ENCODE data around the gene ERGIC1. TPM values are rescaled to one million over a fixed set of nuclear protein-coding genes. Genes with fewer than 3 reads are reported as not detected.

The ERGIC1 gene
- total and polyA plus RNA-seq, 2 experiments from 2014 or later: 25.2 to 92.2 TPM

- Mint-ChIP-seq H3K4me3 (no peak overlapping the region), H3K27me3 (ENCODE audit: insufficient read depth, low read depth, poor library complexity) (peaks cover 2% of the 10 kb centered on the region), H3K27ac (no peak overlapping the region), H3K4me1 (no peaks in the 10 kb centered on the region), H3K9me3 (no peaks in the 10 kb centered on the region), H3K36me3 (ENCODE audit: low read depth) (peaks cover 4% of the 10 kb centered on the region; the same call in 2 of the 3 replicates)
- H3F3A ChIP-seq (replicated peaks; ENCODE audit: low read depth): no peaks in the 10 kb centered on the region
- DNase-seq (ENCODE audit: low spot score): no peak
- H3K79me2 ChIP-seq (replicated peaks; ENCODE audit: insufficient read depth): no peaks in the 10 kb centered on the region
- no peaks in the 10 kb centered on the region for H4K20me1 ChIP-seq (replicated peaks; ENCODE audit: insufficient read depth)
- H3K4me2 ChIP-seq: no peak overlapping the region
- TF ChIP-seq CTCF (conservative IDR thresholded peaks at IDR 0.05; ENCODE audit: low read depth in 2 of 2) (no peak), JUNB (IDR thresholded peaks at IDR 0.05; ENCODE audit: unreplicated experiment) (no peak), STAT1 (IDR thresholded peaks at IDR 0.05; ENCODE audit: unreplicated experiment) (no peak), POLR2AphosphoS5 (IDR thresholded peaks at IDR 0.05; ENCODE audit: low read depth) (no peak), NANOG (IDR thresholded peaks at IDR 0.05; ENCODE audit: borderline replicate concordance) (no peak), EZH2phosphoT487 (IDR thresholded peaks at IDR 0.05; ENCODE audit: unreplicated experiment) (no peak)
- TF ChIP-seq, protein P1, sequence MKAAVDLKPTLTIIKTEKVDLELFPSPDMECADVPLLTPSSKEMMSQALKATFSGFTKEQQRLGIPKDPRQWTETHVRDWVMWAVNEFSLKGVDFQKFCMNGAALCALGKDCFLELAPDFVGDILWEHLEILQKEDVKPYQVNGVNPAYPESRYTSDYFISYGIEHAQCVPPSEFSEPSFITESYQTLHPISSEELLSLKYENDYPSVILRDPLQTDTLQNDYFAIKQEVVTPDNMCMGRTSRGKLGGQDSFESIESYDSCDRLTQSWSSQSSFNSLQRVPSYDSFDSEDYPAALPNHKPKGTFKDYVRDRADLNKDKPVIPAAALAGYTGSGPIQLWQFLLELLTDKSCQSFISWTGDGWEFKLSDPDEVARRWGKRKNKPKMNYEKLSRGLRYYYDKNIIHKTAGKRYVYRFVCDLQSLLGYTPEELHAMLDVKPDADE (IDR thresholded peaks at IDR 0.05): no peak
- no peaks in the 10 kb centered on the region for H3K4me1 ChIP-seq (ENCODE audit: insufficient read depth)
- no peak overlapping the region for H3K4me3 ChIP-seq
- no peaks in the 10 kb centered on the region for H3K36me3 ChIP-seq (ENCODE audit: insufficient read depth)
- no peaks in the 10 kb centered on the region for H3K9me2 ChIP-seq (ENCODE audit: insufficient read depth)
- H3K27me3 ChIP-seq (ENCODE audit: insufficient read depth): peaks cover 5% of the 10 kb centered on the region; the same call in 1 of the 2 replicates
- no peak overlapping the region for H3K27ac ChIP-seq (ENCODE audit: low read depth)
- no peak overlapping the region for H2AFZ ChIP-seq
- no peak for ATAC-seq
Observed at GRCh38 chr5:172971482-172971881, 137.4 kb downstream of the ERGIC1 start.

GRCh38 chr5:172972552-172972951, 138.5 kb downstream of the ERGIC1 start:
- Histone ChIP-seq H3K36me3 (ENCODE audit: insufficient read depth) (no peaks in the 10 kb centered on the region), H3K4me3 (no peak overlapping the region), H2AFZ (no peak overlapping the region), H3K27me3 (ENCODE audit: insufficient read depth) (peaks cover 8% of the 10 kb centered on the region; the same call in 1 of the 2 replicates), H3K4me1 (ENCODE audit: insufficient read depth) (no peaks in the 10 kb centered on the region), H3K9me2 (ENCODE audit: insufficient read depth) (no peaks in the 10 kb centered on the region), H3F3A (replicated peaks; ENCODE audit: low read depth) (no peaks in the 10 kb centered on the region), H3K79me2 (replicated peaks; ENCODE audit: insufficient read depth) (no peaks in the 10 kb centered on the region), H3K27ac (ENCODE audit: low read depth) (no peak overlapping the region), H4K20me1 (replicated peaks; ENCODE audit: insufficient read depth) (no peaks in the 10 kb centered on the region), H3K4me2 (no peak overlapping the region)
- Mint-ChIP-seq H3K4me1 (no peaks in the 10 kb centered on the region), H3K4me3 (no peak overlapping the region), H3K27me3 (ENCODE audit: insufficient read depth, low read depth, poor library complexity) (peaks cover 2% of the 10 kb centered on the region), H3K36me3 (ENCODE audit: low read depth) (peaks cover 4% of the 10 kb centered on the region; the same call in 2 of the 3 replicates), H3K27ac (no peak overlapping the region), H3K9me3 (no peaks in the 10 kb centered on the region)
- ATAC-seq (no peak), DNase-seq (ENCODE audit: low spot score) (no peak)
- TF ChIP-seq STAT1 (IDR thresholded peaks at IDR 0.05; ENCODE audit: unreplicated experiment): no peak
- TF ChIP-seq EZH2 (IDR thresholded peaks at IDR 0.05; ENCODE audit: low read depth, unreplicated experiment): no peak
- no peak for TF ChIP-seq POLR2AphosphoS5 (IDR thresholded peaks at IDR 0.05; ENCODE audit: low read depth)
- TF ChIP-seq ZNF114 (CRISPR knock-in tag; IDR thresholded peaks at IDR 0.05): no peak
- no peak for TF ChIP-seq EZH2phosphoT487 (IDR thresholded peaks at IDR 0.05; ENCODE audit: unreplicated experiment)
- no peak for TF ChIP-seq CTCF (conservative IDR thresholded peaks at IDR 0.05; ENCODE audit: low read depth in 2 of 2)
- TF ChIP-seq REST (IDR thresholded peaks at IDR 0.05; ENCODE audit: unreplicated experiment): no peak
- TF ChIP-seq CREB1 (CRISPR knock-in tag; IDR thresholded peaks at IDR 0.05; ENCODE audit: low read depth): no peak
- no peak for TF ChIP-seq JUNB (IDR thresholded peaks at IDR 0.05; ENCODE audit: unreplicated experiment)
- TF ChIP-seq, protein P1 (IDR thresholded peaks at IDR 0.05): no peak
- no peak for TF ChIP-seq ZNF331 (CRISPR knock-in tag; IDR thresholded peaks at IDR 0.05; ENCODE audit: low read depth)
